Ishikawa (cell line): ENCODE results near the gene ABCE1.

Source experiments
- CEBPB ChIP-seq: IDR thresholded peaks from 2 replicates; pipeline ENCODE4 v1.6.1; 2012
- CREB1 ChIP-seq: IDR thresholded peaks from 2 replicates; pipeline ENCODE4 v1.6.1; 2012; ENCODE audit warnings: low read depth
- EGR1 ChIP-seq: IDR thresholded peaks from 2 replicates; pipeline ENCODE4 v1.6.1; 2012
- EP300 ChIP-seq: IDR thresholded peaks from 2 replicates; pipeline ENCODE4 v1.6.1; 2012; ENCODE audit warnings: borderline replicate concordance
- FOXM1 ChIP-seq: IDR thresholded peaks from 2 replicates; pipeline ENCODE4 v1.6.1; 2012; ENCODE audit warnings: low read depth, borderline replicate concordance
- MAX ChIP-seq: IDR thresholded peaks from 2 replicates; pipeline ENCODE4 v1.6.1; 2012
- NFIC ChIP-seq: IDR thresholded peaks from 2 replicates; pipeline ENCODE4 v1.6.1; 2012
- RAD21 ChIP-seq: IDR thresholded peaks from 2 replicates; pipeline ENCODE4 v1.6.1; 2012; ENCODE audit warnings: low read depth
- REST ChIP-seq: IDR thresholded peaks from 2 replicates; pipeline ENCODE4 v1.6.1; 2012; ENCODE audit warnings: low read depth, mild to moderate bottlenecking
- TAF1 ChIP-seq: IDR thresholded peaks from 2 replicates; pipeline ENCODE4 v1.6.1; 2012; ENCODE audit warnings: low read depth, mild to moderate bottlenecking
- TCF12 ChIP-seq: IDR thresholded peaks from 2 replicates; pipeline ENCODE4 v1.6.1; 2012; ENCODE audit warnings: low read depth
- TEAD4 ChIP-seq: IDR thresholded peaks from 2 replicates; pipeline ENCODE4 v1.6.1; 2012
- USF1 ChIP-seq: IDR thresholded peaks from 2 replicates; pipeline ENCODE4 v1.6.1; 2012
- YY1 ChIP-seq: IDR thresholded peaks from 2 replicates; pipeline ENCODE4 v1.6.1; 2012; ENCODE audit warnings: low read depth
- ZBTB7A ChIP-seq: IDR thresholded peaks from 2 replicates; pipeline ENCODE4 v1.6.1; 2012; ENCODE audit warnings: low read depth

Gene ABCE1

GRCh38 chr4:145056325-145057130 is 41.6 kb upstream of the ABCE1 start:
- TF ChIP-seq YY1 = no peak
- no peak for TF ChIP-seq NFIC
- no peak for TF ChIP-seq MAX
- no peak for TF ChIP-seq REST
- TF ChIP-seq RAD21 = no peak
- no peak for TF ChIP-seq ZBTB7A
- TF ChIP-seq TEAD4 = no peak
- no peak for TF ChIP-seq EGR1
- no peak for TF ChIP-seq CEBPB
- no peak for TF ChIP-seq TAF1
- no peak for TF ChIP-seq EP300
- TF ChIP-seq USF1 = no peak
- no peak for TF ChIP-seq CREB1
- TF ChIP-seq TCF12 = no peak

GRCh38 chr4:145058256-145058655 is 39.9 kb upstream of the ABCE1 start:
- TF ChIP-seq FOXM1 (no peak), EP300 (no peak), ZBTB7A (no peak), TAF1 (no peak), MAX (no peak), USF1 (no peak), CREB1 (no peak), TCF12 (no peak)

GRCh38 chr4:145061318-145061920 is 36.7 kb upstream of the ABCE1 start:
- TF ChIP-seq FOXM1 (no peak), EGR1 (no peak), RAD21 (peak; percentile 56), REST (no peak), USF1 (no peak), TCF12 (no peak), TEAD4 (no peak), ZBTB7A (no peak), MAX (no peak)

- TF ChIP-seq TAF1 (no peak), FOXM1 (no peak), CEBPB (no peak), TEAD4 (no peak)
These were observed 32.0 kb upstream of the ABCE1 start for GRCh38 chr4:145066063-145066501.

- no peak for TF ChIP-seq NFIC
- no peak for TF ChIP-seq TEAD4
- TF ChIP-seq EGR1 = no peak
- TF ChIP-seq MAX = no peak
- no peak for TF ChIP-seq USF1
- TF ChIP-seq ZBTB7A = no peak
- TF ChIP-seq EP300 = no peak
- TF ChIP-seq CREB1 = no peak
- no peak for TF ChIP-seq YY1
- TF ChIP-seq TAF1 = no peak
- no peak for TF ChIP-seq TCF12
- no peak for TF ChIP-seq REST
- TF ChIP-seq FOXM1 = no peak
- no peak for TF ChIP-seq CEBPB
- TF ChIP-seq RAD21 = no peak
These were observed 28.8 kb upstream of the ABCE1 start for GRCh38 chr4:145069361-145069760.
